Neural cell (in vitro differentiated cells): ENCODE results near the gene BMP15. TPM values are rescaled to one million over a fixed set of nuclear protein-coding genes. Genes with fewer than 3 reads are reported as not detected.

Experiments used
- polyA plus RNA-seq: library from polyadenylated mRNA; depleted of rRNA; stranded (reverse); fragments of >200 nt; gene quantifications from 2 replicates; pipeline ENCODE4 v1.2.3, GENCODE V29; 2014

BMP15 gene
- polyA plus RNA-seq, 1 donor from 2014 or later: not detected

Other genes with a start within 250 kb of the BMP15 start
- gene SHROOM4, start 96.5 kb upstream of the BMP15 start, polyA plus RNA-seq: 1.4 and 2.6 TPM in 2 replicates